MG63 (cell line): ENCODE data around the gene HSPBAP1. TPM values are rescaled to one million over a fixed set of nuclear protein-coding genes. Genes with fewer than 3 reads are reported as not detected.

Experiments used
- DNase-seq: peaks from one replicate; pipeline ENCODE4 v3.0.0-alpha.2; 2020
- H3K27me3 ChIP-seq: fragments of 250-450 bp; sonication (Bioruptor Pico); 2 replicates; pipeline ENCODE4 v1.5.1; 2020; ENCODE audit warnings: mild to moderate bottlenecking, moderate library complexity
- H3K36me3 ChIP-seq: fragments of 250-450 bp; sonication (Bioruptor Pico); 2 replicates; pipeline ENCODE4 v1.5.1; 2020; ENCODE audit warnings: mild to moderate bottlenecking, moderate library complexity
- H3K4me3 ChIP-seq: fragments of 250-450 bp; sonication (Bioruptor Pico); 2 replicates; pipeline ENCODE4 v1.5.1; 2020; ENCODE audit warnings: mild to moderate bottlenecking, moderate library complexity
- H3K9me3 ChIP-seq: fragments of 250-450 bp; sonication (Bioruptor Pico); 2 replicates; pipeline ENCODE4 v1.5.1; 2020; ENCODE audit warnings: mild to moderate bottlenecking, moderate library complexity
- total RNA-seq: library from RNA; depleted of rRNA; stranded (reverse); fragments of >200 nt; shearing (Covaris generic); gene quantifications from 2 replicates; pipeline ENCODE4 v1.2.3, GENCODE V29; 2014; ENCODE audit warnings: low replicate concordance; rRNA removed

The HSPBAP1 gene, protein sequence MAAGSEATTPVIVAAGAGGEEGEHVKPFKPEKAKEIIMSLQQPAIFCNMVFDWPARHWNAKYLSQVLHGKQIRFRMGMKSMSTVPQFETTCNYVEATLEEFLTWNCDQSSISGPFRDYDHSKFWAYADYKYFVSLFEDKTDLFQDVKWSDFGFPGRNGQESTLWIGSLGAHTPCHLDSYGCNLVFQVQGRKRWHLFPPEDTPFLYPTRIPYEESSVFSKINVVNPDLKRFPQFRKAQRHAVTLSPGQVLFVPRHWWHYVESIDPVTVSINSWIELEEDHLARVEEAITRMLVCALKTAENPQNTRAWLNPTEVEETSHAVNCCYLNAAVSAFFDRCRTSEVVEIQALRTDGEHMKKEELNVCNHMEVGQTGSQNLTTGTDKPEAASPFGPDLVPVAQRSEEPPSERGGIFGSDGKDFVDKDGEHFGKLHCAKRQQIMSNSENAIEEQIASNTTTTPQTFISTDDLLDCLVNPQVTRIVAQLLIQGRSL
- 1.4 and 10.3 TPM in 2 replicates for total RNA-seq

DNA sequence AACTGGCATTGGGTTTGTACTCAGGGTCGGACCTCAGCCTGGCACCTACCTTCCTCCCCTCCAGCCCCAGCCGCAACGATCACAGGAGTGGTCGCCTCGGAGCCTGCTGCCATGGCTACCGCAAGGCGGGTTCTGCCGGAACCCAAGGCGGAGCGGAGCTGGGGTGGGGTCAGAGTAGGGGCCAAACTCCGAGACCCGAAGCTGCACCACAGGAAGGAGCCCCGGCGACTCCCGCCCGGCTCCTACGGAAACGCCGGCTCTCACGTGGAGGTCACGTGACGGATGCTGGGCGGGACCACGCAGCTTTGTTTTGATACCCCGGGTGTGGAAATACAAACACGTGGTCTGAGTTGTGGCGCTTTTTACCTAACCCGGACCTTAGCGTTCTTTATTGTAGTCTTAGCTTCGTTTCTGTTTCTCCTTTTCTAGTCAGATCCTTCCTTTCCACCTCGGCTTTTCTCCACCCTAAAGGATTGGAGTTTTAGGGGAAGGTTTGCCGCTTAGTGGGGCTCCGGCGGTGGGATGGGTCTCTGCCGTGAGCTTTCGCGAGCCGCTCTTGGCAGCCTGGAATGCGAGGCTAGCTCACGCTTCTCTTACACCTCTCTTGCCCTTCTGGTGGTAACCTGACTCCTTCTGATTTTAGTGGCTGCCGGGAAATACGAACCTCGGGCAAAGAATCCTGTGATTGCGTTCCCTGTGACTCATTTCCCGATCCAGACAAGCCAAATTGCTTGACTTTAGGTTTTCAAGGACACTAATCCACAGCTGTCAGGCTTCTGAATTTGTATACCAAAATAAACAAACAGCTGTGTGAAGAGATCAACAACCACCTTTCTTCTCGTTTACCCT, at the start of gene HSPBAP1:
Gene HSPBAP1, minus strand, starts transcription at position 264 of the 849 bp plus-strand sequence. Its CDS starts 151 bp downstream, at position 113.
- Histone ChIP-seq H3K9me3 (no peaks in the 10 kb centered on the region), H3K4me3 (peak within 1 kb of the TSS; percentile 84), H3K27me3 (no peaks in the 10 kb centered on the region), H3K36me3 (no peaks in the 10 kb centered on the region)
- DNase-seq = peak; percentile 93

DNA sequence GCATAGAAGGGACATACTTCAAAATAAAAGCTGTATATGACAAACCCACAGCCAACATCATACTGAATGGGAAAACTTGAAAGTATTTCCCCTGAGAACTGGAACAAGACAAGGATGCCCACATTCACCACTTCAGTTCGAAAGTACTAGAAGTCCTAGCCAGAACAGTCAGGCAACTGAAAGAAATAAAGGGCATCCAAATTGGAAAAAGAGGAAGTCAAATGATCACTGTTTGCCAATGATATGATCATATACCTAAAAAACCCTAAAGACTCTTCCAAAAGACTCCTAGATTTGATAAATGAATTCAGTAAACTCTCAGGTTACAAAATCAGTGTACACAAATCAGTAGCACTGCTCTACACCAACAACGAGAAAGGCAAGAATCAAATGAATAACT, 42.0 kb upstream of the HSPBAP1 start:
- peaks cover 8% of the 10 kb centered on the region for H3K36me3 ChIP-seq
- H3K27me3 ChIP-seq = no peaks in the 10 kb centered on the region; the same call in 1 of the 2 replicates
- H3K4me3 ChIP-seq = no peak overlapping the region
- no peaks in the 10 kb centered on the region; the same call in 1 of the 2 replicates for H3K9me3 ChIP-seq
- DNase-seq = no peak

DNA sequence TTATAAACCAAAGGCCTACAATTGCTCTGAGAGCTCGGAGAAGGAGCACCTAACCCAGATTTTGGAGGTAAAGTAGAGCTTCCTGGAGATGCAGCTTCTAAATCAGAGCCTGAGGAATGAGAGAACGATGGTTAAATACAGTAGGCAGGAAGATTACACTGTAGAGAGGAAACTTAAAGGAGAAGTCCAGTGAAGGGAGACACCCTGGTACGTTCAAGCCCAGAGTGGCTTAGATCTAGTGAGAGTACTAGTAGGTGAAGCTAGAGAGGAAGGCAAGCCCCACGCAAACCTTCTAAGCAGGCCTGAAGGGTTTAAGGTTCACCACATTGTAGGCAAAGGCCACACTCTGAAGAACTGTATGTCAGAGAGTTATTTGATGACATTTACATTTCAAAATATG, 34.6 kb upstream of the HSPBAP1 start:
- Histone ChIP-seq H3K27me3 (no peaks in the 10 kb centered on the region), H3K4me3 (no peak overlapping the region), H3K9me3 (0 out of 2 replicates have a peak, but pooled peaks cover 3% of the 10 kb centered on the region), H3K36me3 (no peaks in the 10 kb centered on the region)
- no peak for DNase-seq

DNA sequence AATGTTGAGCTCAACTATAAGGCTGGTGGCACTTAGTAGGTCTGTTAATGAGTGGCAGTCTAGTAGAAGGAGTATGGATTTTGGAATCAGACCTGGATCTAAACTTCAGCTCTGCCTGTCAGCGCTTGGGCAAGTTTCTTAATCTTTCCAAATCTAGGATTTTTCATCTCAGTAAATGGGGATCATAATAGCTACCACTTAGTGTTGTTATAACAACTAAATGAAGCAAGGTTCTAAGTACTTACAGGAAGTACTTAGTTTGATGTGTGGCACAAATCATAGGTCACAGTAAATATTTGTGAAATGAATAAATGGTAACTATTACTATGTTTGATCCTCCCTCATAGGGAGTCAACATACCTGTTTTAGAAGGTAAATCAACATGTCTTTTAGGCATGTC, 32.6 kb upstream of the HSPBAP1 start:
- Histone ChIP-seq H3K9me3 (0 out of 2 replicates have a peak, but pooled peaks cover 3% of the 10 kb centered on the region), H3K27me3 (no peaks in the 10 kb centered on the region), H3K36me3 (no peaks in the 10 kb centered on the region), H3K4me3 (no peak overlapping the region)
- DNase-seq = no peak

DNA sequence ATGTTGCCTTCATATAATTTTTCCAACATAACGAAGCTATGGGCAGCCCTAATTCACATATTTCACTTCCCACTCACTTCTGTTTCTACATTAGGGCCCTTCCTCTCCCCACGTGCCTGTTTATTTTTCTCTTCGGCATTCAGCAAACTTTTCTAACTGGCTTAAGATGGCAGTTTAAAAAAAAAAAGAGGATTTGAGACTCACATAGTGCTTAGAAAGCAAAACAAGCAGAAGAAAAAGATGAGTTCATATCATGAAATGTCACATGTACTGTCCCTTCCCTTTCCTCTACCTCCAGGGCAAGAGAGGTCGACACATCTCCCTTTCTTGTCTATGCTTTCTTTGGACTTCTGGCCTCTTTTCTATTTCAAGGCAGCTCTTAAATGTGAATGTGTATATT, 31.8 kb upstream of the HSPBAP1 start:
- H3K9me3 ChIP-seq = 0 out of 2 replicates have a peak, but pooled peaks cover 3% of the 10 kb centered on the region
- no peak overlapping the region for H3K4me3 ChIP-seq
- no peaks in the 10 kb centered on the region for H3K27me3 ChIP-seq
- no peak for DNase-seq
- no peaks in the 10 kb centered on the region for H3K36me3 ChIP-seq

DNA sequence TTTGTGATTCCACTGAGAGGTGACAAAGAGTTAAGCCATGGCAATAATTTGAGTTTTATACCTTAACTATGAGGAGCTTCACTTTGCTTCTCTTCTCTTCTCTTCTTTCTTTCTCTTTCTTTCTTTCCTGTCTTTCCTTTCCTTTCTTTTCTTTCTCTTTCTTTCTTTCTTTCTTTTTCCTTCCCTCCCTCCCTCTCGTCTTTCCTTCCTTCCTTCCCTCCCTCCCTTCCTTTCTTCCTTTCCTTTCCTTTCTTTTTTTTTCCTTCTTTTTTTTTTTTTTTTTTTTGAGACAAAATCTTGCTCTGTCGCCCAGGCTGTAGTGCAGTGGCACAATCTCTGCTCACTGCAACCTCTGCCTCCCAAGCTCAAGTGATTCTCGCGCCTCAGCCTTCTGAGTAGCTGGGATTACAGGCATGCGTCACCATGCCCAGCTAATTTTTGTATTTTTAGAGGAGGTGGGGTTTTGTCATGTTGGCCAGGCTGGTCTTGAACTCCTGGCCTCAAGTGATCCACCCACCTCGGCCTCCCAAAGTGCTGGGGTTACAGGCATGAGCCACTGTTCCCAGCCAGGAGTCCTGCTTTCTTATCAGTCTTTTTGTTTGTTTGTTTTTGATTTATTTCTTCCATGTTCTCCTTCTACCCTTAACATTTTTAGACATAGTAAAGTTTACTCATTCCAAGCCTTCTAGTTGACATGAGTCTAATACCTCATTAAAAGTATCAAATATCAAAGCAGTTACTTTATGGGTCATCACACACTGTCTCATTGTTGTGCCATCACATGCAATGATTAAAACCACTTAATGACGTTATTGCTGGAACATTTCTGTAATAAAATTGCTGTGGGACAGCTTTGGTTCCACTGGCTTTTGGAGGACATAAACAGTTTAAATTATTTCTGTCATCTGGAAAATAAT, 31.1 kb upstream of the HSPBAP1 start:
- DNase-seq = no peak

DNA sequence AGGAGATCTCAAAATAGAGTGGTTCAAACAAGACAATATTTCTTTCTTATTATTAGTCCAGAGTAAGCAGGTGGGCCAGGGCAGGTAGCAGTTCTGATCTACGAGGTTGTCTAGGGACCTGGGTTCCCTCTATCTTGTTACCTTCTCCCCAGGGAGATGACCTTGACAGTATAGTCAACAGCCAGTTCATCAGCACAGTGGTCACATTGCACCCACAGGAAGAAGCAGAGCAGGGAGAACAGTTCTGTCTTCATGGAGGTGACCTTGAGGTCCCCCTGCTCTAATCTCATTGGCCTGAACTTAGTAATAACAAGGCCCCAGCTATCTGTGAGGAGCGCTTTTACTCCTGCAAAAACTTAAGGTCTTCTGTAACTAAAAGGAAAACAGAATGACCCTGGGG, 23.0 kb upstream of the HSPBAP1 start:
- Histone ChIP-seq H3K9me3 (no peaks in the 10 kb centered on the region), H3K4me3 (no peak overlapping the region), H3K27me3 (no peaks in the 10 kb centered on the region), H3K36me3 (no peaks in the 10 kb centered on the region)
- DNase-seq = no peak

More for the DNA sequence above, 31.1 kb upstream of the HSPBAP1 start:
- H3K36me3 ChIP-seq = no peaks in the 10 kb centered on the region
- H3K27me3 ChIP-seq = no peaks in the 10 kb centered on the region
- H3K4me3 ChIP-seq = no peak overlapping the region
- H3K9me3 ChIP-seq = 0 out of 2 replicates have a peak, but pooled peaks cover 3% of the 10 kb centered on the region

DNA sequence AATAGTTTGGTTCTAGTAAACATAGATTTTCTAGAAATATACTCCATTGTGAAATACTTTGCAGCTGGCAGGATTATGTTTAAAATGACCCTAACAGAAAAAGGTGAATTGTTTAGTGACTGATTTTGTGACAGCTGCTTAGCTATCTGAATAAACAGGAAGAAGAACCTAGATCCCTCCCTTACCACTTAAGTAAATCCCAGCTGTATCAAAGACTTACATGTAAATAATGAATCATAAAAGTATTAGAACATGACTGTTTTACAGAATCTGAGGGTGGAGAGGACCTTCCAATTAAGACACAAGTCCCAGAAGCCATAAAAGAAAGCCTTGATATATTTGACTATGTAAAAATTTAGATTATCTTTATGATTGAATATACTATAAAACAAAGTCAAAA, 17.1 kb upstream of the HSPBAP1 start:
- H3K27me3 ChIP-seq = no peaks in the 10 kb centered on the region

DNA sequence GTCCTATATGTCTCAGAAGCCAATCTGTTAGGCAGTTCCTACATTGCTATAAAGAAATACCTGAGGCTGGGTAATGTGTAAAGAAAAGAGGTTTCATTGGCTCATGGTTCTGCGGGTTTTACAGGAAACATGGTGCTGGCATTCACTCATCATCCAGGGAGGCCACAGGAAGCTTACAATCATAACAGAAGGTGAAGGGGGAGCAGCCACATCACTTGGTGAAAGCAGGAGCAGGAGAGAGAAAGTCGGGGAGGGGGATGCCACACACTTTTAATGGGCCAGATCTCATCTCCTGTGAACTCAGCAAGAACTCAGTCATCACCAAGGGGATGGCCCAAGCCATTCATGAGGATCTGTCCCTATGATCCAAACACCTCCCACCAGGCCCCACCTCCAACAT, 10.3 kb upstream of the HSPBAP1 start:
- no peaks in the 10 kb centered on the region for H3K36me3 ChIP-seq
- H3K9me3 ChIP-seq = no peaks in the 10 kb centered on the region
- H3K27me3 ChIP-seq = no peaks in the 10 kb centered on the region
- DNase-seq = no peak
- no peak overlapping the region for H3K4me3 ChIP-seq

More for the DNA sequence above, 17.1 kb upstream of the HSPBAP1 start:
- Histone ChIP-seq H3K4me3 (no peak overlapping the region), H3K9me3 (no peaks in the 10 kb centered on the region), H3K36me3 (no peaks in the 10 kb centered on the region)
- no peak for DNase-seq

DNA sequence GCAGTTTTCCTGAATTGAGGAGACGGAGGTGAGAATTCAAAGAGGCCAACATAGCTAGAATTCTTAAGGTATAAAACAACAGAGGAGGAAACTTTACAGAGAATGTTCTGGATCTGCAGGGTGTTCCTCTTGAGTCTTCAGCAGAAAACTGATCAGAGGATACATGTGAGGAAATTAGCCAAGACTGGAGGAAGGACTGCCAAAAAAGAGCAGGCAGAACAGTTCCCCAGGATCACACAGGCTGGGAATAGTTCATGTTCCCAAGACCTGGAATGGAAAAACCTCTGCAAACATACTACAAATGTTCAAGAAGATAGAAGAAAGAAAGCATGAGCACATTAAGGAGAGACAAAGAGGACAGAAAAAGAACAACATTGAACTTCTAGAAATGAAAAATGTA, 8.7 kb upstream of the HSPBAP1 start:
- Histone ChIP-seq H3K9me3 (no peaks in the 10 kb centered on the region), H3K27me3 (no peaks in the 10 kb centered on the region), H3K4me3 (no peak overlapping the region), H3K36me3 (no peaks in the 10 kb centered on the region)
- DNase-seq = no peak

DNA sequence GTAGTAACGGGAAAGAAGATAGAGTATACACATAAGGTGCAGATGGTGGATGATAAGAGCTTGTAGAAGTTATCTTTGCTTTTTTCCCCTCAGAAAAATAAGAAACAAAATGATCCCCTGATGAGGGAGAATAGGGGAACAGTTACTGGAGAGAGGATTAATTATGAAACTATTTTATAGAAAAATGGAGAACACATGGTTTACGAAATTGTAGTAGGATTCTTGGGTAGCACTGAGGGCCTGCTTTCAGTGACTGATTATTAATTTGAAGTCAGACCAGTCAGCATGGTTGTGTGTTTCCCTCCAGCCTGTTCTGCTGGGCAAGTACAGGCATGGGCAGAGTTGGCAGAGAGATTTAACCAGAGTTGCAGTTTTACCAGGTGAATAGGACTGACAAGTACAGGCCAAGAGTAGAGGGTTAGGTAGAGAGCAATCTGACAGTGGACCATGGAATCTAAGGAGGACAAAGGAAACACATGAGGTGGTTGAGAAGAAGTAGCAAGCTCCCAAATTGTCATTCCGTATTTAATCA, 7.1 kb upstream of the HSPBAP1 start:
- no peaks in the 10 kb centered on the region for H3K36me3 ChIP-seq
- H3K9me3 ChIP-seq = no peaks in the 10 kb centered on the region
- no peak overlapping the region for H3K4me3 ChIP-seq
- no peaks in the 10 kb centered on the region for H3K27me3 ChIP-seq
- DNase-seq = no peak

DNA sequence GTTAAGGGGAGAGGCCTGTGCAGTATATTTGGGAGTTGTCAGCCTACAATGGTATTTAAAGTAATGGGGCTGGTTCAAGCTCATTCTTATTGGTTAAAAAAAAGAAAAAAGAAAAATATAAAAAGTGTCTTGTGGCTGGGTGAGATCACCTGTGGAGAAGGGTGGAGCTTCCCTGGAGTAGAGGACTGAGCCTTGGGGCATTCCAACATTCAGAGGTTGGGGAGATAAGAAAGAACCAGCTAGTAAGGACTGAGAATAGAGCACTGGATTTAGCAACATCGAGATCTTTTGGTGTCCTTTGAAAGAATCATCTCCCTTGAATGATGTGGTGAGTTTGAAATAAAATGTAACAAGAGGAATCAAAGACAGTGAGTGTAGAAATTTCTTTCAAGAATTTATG, 6.4 kb upstream of the HSPBAP1 start:
- Histone ChIP-seq H3K4me3 (no peak overlapping the region), H3K36me3 (no peaks in the 10 kb centered on the region), H3K9me3 (no peaks in the 10 kb centered on the region), H3K27me3 (no peaks in the 10 kb centered on the region)
- no peak for DNase-seq

DNA sequence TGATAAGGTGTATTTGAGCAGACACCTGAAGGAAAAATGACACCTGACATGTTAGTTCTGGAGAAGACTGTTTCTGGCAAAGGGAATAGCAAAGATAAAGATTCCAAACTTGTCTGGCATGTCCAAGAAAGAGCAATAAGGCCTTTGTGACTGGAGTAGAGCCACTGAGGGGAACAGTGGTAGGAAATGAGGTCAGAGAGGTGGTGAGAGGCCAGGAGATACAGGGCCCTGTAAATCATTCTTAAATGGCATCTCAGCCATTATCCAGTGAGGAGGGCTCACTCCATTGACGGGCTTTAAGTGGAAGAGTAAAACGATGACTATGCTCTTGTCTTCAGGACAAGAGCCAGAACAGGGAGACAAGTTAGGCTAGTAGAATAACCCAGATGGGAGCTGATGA, 5.7 kb upstream of the HSPBAP1 start:
- Histone ChIP-seq H3K27me3 (no peaks in the 10 kb centered on the region), H3K4me3 (no peak overlapping the region), H3K9me3 (no peaks in the 10 kb centered on the region)

DNA sequence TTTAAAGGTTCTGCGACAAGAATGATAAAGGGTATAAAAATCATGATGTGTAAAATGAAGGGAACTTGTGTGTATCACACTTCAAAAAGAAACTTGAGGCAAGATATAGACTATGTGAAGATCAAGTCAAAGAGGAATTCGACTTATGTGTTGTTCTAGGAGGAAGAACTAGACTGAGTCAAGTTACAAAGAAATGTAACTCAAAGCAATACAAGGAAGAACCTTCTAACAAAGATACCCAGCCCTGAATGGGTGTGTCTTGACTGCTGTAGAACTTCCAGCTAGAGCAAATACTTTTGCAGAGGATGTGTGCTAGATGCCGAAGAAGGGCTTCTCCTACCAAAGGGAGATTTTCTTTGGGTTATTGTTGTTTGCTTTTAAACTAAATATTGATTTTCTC, 3.7 kb upstream of the HSPBAP1 start:
- Histone ChIP-seq H3K27me3 (no peaks in the 10 kb centered on the region), H3K9me3 (no peaks in the 10 kb centered on the region), H3K36me3 (no peaks in the 10 kb centered on the region), H3K4me3 (no peak overlapping the region)
- no peak for DNase-seq

More for the DNA sequence above, 5.7 kb upstream of the HSPBAP1 start:
- no peak for DNase-seq
- H3K36me3 ChIP-seq = no peaks in the 10 kb centered on the region

DNA sequence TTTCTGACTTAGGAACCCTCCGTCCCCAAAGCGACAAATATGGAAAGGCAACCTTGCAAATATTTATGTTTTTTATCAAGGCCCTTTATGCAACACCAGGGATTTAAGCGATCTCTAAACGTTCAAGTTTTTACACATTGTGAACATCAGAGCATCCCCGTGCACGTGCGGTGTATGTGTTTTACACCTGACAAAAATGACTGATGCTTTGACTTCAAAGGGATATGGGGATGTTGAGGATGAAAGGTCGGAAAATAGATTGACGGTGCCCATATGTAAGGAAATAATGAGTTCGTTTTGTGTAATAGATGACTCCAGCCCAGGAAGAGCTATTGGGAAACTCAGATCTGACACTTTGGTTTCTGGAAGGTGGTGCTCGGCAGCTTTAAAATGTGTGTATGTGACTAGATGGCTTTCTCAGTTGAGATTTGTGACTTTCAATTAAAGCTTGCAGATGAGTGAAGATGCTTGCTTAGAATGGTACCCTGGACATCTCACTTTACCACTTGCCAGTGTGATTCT, 2.1 kb upstream of the HSPBAP1 start:
- H3K27me3 ChIP-seq = no peaks in the 10 kb centered on the region
- no peaks in the 10 kb centered on the region for H3K9me3 ChIP-seq
- H3K4me3 ChIP-seq = peak overlapping the region; percentile 84
- no peak for DNase-seq
- no peaks in the 10 kb centered on the region for H3K36me3 ChIP-seq
